HG03342 (cell line): ENCODE results near the gene IFIH1.

Experiments used
- ATAC-seq: cut with Tn5 transposase; IDR thresholded peaks from one replicate; pipeline ENCODE4 v1.9.1; 2021; ENCODE audit warnings: mild to moderate bottlenecking, moderate library complexity; ENCODE audit not compliant: unreplicated experiment

IFIH1 gene

GRCh38 chr2:162219426-162219825 lies 99.1 kb downstream of the IFIH1 start:
- ATAC-seq: no peak

GRCh38 chr2:162217598-162217997 lies 100.9 kb downstream of the IFIH1 start:
- ATAC-seq: no peak
